GM19438 (cell line): ENCODE data around the gene AMMECR1L.

ENCODE experiments used
- ATAC-seq: cut with Tn5 transposase; IDR thresholded peaks from one replicate; pipeline ENCODE4 v1.9.1; 2021; ENCODE audit warnings: low read depth; ENCODE audit not compliant: unreplicated experiment

Gene AMMECR1L

GRCh38 chr2:127887776-127888130 lies 2.0 kb upstream of the AMMECR1L start:
- no peak for ATAC-seq

DNA sequence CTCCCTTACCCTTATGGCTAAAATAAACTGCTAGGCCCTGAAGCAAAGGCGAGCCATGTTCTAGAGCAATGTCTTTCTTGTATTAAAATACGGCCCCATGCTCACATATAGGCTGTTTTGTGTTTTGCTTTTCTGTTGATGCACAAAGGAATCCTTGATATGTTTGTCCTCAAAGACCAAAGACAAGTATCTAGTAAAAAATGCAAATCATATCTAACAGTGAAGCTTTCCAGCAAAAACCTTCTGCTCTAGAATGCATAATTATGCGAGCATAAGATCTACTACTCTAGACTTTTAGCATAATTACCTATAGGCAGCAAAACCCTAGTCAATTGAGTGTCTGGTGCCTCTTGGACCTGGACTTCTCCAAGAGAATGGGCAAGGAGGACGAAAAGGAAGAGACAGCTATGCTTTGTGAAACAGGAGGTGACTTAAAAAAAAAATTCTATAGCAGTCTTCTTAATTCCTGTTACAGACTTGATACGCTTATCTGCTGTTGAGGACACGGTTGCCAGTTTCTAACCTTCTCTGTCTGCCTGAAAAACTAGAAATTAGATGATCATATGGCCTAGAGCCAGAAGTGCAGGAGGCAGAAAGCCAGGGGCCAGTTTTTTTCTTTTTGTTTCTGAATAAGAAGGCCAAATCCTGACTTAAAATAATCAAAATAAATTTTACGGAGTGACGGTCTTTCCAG lies 1.5 kb upstream of the AMMECR1L start:
- no peak for ATAC-seq

DNA sequence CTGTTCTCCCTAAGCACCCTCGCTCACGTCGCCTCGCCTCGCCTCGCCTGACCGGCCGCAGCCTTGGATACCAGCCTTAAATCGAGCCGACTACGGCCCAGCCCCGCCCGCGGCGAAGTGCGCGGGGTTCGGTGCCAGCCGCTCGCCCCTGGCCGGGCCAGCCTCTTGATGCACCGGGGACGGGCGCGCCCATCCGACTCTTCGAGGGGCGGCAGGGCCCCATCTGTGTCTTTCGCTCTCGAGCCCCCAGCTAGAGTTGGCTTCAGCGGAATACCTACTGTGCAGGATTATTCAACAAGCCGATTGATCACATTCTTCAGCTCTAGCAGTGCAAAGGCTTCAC lies 808 bp upstream of the AMMECR1L start:
- ATAC-seq = peak; percentile 30

GRCh38 chr2:127884861-127885740 lies 655 bp downstream of the AMMECR1L start:
- ATAC-seq = peak; percentile 17

- ATAC-seq = no peak
These were observed 1.3 kb downstream of the AMMECR1L start for GRCh38 chr2:127884436-127884835.

DNA sequence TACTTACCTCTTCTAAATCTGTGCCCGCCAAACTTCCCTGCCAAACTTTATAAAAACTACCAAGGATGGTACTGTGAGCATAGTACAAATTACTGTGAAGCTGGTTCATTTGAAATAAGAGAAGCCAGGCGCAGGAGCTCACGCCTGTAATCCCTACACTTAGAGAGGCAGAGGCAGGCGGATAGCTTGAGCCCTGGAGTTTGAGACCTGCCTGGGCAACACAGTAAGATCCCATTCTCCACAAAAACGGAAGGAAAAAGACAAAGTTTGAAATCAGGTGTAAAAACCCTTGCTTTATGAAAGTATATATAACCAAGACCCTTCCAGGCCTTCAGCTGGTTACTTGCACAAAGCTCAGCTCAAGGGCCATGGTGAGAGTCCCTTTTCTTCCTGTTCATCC lies 5.9 kb downstream of the AMMECR1L start:
- ATAC-seq = no peak

GRCh38 chr2:127877626-127878025 lies 8.1 kb downstream of the AMMECR1L start:
- no peak for ATAC-seq

GRCh38 chr2:127877136-127877535 lies 8.6 kb downstream of the AMMECR1L start:
- no peak for ATAC-seq

DNA sequence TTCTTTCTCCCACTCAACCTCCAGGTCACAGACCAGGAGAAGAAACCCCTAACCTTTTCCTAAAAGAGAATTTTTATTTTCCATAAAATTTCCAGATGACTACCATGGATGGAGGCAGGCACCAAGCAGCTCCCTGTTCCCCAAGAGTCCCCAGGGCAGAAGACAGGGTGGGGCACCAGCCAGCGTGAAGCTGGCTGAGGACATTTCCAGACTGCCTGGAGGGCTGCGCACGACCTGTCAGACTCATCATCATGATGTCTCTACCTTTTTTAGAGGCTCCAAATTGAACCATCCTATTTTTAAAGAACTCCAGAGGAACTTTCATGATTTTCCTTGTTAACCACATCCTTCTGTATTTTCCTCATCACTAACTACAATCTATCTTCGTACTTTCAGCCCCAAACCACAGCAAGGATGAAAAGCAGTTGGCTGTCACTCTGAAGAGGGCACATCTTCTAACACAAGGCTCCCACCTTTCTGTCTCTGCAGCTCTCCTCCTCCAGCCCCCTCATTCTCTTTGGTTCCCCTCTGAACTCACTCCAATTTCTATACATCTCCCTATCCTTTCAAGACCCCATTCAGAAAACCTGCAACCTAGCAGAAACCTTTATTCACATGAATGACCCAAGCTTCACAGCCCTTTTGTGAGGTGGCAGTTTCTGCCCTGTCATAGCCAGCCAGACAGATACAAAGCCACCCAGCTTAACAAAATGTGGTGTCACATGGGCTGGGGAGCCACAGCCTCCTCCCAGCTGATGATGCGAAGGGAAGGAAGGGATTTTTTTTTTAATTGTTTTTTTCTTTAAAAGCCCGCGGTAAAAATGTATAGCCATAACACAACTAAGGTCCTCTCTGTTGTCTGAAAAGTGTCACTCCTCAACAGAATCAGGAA lies 11.1 kb downstream of the AMMECR1L start:
- no peak for ATAC-seq

DNA sequence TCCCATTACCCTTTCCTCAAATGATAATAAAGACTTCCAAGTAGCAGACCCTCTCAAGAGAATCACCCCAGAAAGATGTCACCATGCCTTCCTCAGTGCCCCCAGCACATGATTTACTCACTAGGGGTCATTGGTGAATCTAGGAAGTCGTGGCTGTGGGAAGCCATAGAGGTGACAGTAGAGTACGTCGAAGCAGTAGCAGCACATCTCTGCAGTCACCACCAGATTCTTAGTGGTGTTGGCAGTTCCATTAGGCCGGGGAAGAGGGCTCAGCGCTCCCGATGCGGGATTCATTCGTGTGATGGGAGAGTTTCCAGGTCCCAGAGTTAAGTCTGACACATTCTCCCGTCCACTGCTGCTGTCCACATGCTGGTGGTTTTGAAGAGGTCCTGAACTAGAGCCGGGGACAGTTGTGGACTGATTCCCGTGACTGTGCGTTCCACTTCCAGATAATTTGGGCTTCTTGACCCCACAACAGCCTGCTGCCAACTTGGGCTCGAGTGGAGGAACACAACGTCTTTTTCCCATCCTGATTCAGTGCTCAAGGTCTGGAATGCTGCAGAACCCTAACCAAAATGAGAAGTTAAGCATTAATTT lies 12.0 kb downstream of the AMMECR1L start:
- no peak for ATAC-seq

- no peak for ATAC-seq
These were observed 13.4 kb downstream of the AMMECR1L start for GRCh38 chr2:127872354-127872753.

DNA sequence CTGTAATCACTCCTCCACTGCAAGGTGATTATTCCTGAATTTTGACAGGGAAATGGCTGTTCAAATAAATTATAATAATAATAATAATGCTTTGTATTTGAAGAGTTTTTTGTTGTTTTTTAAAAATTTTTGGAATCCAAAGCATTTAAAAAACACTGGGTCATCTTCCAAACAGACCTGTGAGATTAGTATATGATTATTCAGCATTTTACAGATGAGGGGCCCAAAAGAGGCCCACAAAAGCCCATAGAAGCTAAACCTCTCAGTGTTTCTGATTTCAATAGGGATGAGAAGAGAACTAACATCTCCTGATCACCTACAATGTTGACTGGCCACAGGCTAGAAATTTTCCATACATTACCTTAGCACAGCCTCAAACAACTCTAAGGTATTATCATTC lies 19.8 kb downstream of the AMMECR1L start:
- ATAC-seq = no peak

DNA sequence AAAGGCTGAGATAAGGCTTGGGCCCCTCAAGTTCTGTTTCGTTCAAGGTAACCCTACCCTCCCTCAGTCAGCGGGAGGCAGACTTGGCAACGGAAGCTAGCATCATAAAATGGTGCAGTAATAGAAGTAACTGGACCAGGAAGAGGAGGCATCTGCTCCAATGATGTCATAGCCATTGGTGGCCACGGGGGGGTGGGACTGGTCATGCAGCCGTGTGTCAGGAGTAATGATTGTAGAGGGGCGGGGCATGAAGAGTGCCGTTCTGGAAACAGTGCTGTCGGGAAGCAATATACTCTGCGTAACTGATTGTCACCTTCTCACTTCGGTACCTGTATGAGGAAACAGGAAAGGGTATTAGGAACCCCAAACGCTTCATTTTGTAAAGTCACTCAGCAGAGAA lies 20.9 kb downstream of the AMMECR1L start:
- ATAC-seq = no peak

DNA sequence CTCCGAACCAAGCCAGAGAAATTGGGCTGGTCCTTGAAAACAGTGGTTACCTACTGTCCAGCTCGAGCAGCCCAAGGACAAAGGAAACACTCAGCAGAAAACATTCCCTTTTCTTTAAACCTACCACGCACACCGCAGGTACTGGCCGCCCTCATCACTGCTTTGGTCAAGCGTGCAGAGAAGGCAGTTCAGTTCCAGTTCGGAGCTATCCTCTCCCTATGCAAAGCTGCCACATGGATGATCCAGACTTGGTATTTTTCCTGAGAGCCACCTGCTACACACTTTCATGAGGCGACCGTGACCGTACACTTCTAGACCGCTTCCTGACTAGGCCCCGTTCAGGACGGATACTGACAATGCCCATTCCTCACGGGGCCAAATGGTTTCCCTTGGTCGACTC lies 23.5 kb downstream of the AMMECR1L start:
- ATAC-seq = no peak

- ATAC-seq = no peak
These were observed 25.6 kb downstream of the AMMECR1L start for GRCh38 chr2:127860130-127860529.

DNA sequence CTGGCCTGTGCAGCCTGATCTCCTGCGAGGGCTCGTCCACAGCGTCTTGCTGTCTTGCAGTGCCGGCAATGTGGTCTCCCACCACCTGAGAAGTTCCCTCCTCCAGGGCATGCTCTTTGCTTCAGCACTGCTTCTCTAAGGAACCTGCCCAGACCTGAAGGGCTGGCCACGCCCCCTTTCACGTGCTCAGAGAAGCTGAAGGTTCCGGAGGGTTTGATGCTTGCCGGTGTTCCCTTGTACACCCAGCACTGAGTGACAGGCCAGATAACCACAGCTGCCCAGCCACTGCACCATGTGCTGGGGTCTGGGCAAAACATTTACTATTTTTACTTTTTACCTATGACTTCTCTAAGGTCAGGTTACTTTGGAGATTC lies 26.1 kb downstream of the AMMECR1L start:
- ATAC-seq = no peak

- peak; percentile 21 for ATAC-seq
These were observed 28.4 kb downstream of the AMMECR1L start for GRCh38 chr2:127857265-127857808.

DNA sequence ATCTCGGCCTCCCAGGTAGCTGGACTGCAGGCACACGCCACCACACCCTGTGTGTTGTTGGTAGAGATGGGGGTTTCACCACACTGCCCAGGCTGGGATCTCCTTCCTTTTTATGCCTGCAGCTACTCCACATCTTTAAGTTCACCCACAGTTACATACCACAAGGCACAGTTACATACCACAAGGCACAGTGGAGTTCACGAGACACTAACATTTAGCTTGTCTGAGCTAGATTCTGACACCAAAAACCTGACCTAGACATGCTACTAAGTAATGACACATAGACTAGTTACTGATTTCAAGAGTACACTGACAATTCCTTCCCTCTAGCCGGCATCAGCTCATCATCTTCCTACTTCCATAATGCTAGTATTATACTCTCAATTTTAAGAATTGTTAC lies 32.1 kb downstream of the AMMECR1L start:
- no peak for ATAC-seq

DNA sequence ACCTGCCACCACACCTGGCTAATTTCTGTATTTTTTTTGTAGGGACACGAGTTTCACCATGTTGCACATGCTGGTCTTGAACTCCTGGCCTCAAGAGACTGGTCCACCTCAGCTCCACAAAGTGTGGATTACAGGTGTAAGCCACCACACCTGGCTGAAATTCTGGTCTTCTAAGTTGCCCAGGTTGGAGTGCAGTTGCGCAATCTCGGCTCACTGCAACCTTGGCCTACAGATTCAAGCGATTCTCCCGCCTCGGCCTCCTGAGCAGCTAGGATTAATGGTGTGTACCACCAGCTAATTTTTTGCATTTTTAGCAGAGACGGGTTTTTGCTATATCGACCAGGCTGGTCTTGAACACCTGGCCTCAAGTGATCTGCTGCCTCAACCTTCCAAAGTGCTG lies 33.4 kb downstream of the AMMECR1L start:
- ATAC-seq = no peak

- ATAC-seq = no peak
These were observed 37.8 kb downstream of the AMMECR1L start for GRCh38 chr2:127847931-127848330.

DNA sequence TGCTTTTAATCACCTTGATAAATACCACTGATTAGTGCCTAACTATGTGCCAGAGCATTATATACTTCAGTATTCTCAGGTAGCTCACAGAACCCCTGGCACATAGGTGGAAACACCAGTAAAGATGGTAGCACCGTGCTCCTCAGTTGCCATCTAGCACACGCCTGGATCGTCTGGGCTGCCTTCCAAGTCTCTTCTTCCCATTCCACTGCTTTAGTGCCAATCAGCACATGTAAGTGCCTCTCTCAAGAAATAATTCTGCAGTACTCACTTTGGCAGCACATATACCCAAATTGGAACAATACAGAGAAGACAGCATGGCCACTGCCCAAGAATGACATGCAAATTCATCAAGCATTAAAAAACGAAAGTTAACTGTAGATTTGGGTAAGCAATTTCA lies 40.8 kb downstream of the AMMECR1L start:
- no peak for ATAC-seq
